ENCODE data around the gene DEFB131A.
"Not testable (repeated sequence)": the region's sequence is repeated elsewhere in the genome, so short reads cannot be mapped to it uniquely, and the experiment has no call there.

The DEFB131A gene

GRCh38 chr4:9494256-9495035, 50.2 kb downstream of the DEFB131A start:
- not testable (repeated sequence) for DNase-seq (ENCODE audit: low spot score)

GRCh38 chr4:9495443-9495842, 51.2 kb downstream of the DEFB131A start:
- peak; percentile 12 for DNase-seq (ENCODE audit: low spot score)

- DNase-seq (ENCODE audit: low spot score): not testable (repeated sequence)
These were observed 53.6 kb downstream of the DEFB131A start for GRCh38 chr4:9497575-9498467.

GRCh38 chr4:9498468-9499040, 54.3 kb downstream of the DEFB131A start:
- DNase-seq (ENCODE audit: low spot score): not testable (repeated sequence)

GRCh38 chr4:9499974-9500487, 55.8 kb downstream of the DEFB131A start:
- not testable (repeated sequence) for DNase-seq (ENCODE audit: low spot score)
